Activated naive CD4-positive, alpha-beta T cell treated with anti-CD3 and anti-CD28 coated beads for 36 hours (primary cell): Measurements from ENCODE around the gene ARID5A. TPM values are rescaled to one million over a fixed set of nuclear protein-coding genes. Genes with fewer than 3 reads are reported as not detected.

Source experiments
- CTCF ChIA-PET: fragments of 350-600 bp; sonication (Branson Sonifier 250); formaldehyde crosslinking; loops from one replicate; lab custom pipeline; 2021; ENCODE audit warnings: antibody characterized with exemption; lab: Charles Lee
- DNase-seq: peaks from one replicate; pipeline ENCODE4 v3.0.0-alpha.2; 2020
- H3K27ac Mint-ChIP-seq: one replicate; pipeline ENCODE4 v1.8.0; 2021; ENCODE audit warnings: mild to moderate bottlenecking, mixed read lengths
- H3K27me3 Mint-ChIP-seq: one replicate; pipeline ENCODE4 v1.8.0; 2021; ENCODE audit warnings: low read depth, mixed read lengths
- H3K36me3 Mint-ChIP-seq: one replicate; pipeline ENCODE4 v1.8.0; 2021; ENCODE audit warnings: low read depth, mixed read lengths
- H3K4me1 Mint-ChIP-seq: one replicate; pipeline ENCODE4 v1.8.0; 2021; ENCODE audit warnings: low read depth, mixed read lengths
- H3K4me3 Mint-ChIP-seq: one replicate; pipeline ENCODE4 v1.8.0; 2021; ENCODE audit warnings: mild to moderate bottlenecking, moderate library complexity, mixed read lengths
- H3K9me3 Mint-ChIP-seq: one replicate; pipeline ENCODE4 v1.8.0; 2021; ENCODE audit warnings: mixed read lengths
- intact Hi-C: fragments of 100-400 bp; cut with micrococcal nuclease; formaldehyde crosslinking; loops from one replicate; pipeline ENCODE4 v1.15.1; 2023
- total RNA-seq, 2 experiments: library from RNA; stranded (reverse); gene quantifications; one replicate each; pipeline ENCODE4 v1.2.3, GENCODE V29; 2021

Gene ARID5A
- total RNA-seq, 2 experiments from 2014 or later: 349 to 351 TPM

- Mint-ChIP-seq H3K36me3 (no peaks in the 10 kb centered on the region), H3K4me1 (no peaks in the 10 kb centered on the region), H3K27ac (no peak overlapping the region), H3K4me3 (no peak overlapping the region), H3K9me3 (no peaks in the 10 kb centered on the region), H3K27me3 (no peaks in the 10 kb centered on the region)
- DNase-seq: no peak
- intact Hi-C loops: no loop called here
- CTCF ChIA-PET: no interaction called here
These were observed 39.4 kb downstream of the ARID5A start for GRCh38 chr2:96575785-96576456.

- Mint-ChIP-seq H3K27ac (no peak overlapping the region), H3K27me3 (no peaks in the 10 kb centered on the region), H3K4me1 (no peaks in the 10 kb centered on the region), H3K9me3 (no peaks in the 10 kb centered on the region), H3K4me3 (no peak overlapping the region), H3K36me3 (no peaks in the 10 kb centered on the region)
- DNase-seq: no peak
- CTCF ChIA-PET: no interaction called here
- intact Hi-C loops: no loop called here
These were observed 40.9 kb downstream of the ARID5A start for GRCh38 chr2:96577501-96577900.

GRCh38 chr2:96578731-96579130, 42.2 kb downstream of the ARID5A start:
- no peaks in the 10 kb centered on the region for H3K36me3 Mint-ChIP-seq
- no peaks in the 10 kb centered on the region for H3K4me1 Mint-ChIP-seq
- no peaks in the 10 kb centered on the region for H3K9me3 Mint-ChIP-seq
- CTCF ChIA-PET: interaction anchor here (0.5 kb wide), 1 partner anchor 256 kb away, joined by 3 read pairs; no protein-coding TSS in a partner anchor
- no peaks in the 10 kb centered on the region for H3K27me3 Mint-ChIP-seq
- H3K4me3 Mint-ChIP-seq: no peak overlapping the region
- intact Hi-C loops: no loop called here
- DNase-seq: no peak
- no peak overlapping the region for H3K27ac Mint-ChIP-seq

GRCh38 chr2:96579422-96579821, 42.9 kb downstream of the ARID5A start:
- CTCF ChIA-PET: interaction anchor here (1.2 kb wide), 2 partner anchors 25 to 172 kb away, joined by 3 to 4 read pairs; no protein-coding TSS in a partner anchor
- no peaks in the 10 kb centered on the region for H3K9me3 Mint-ChIP-seq
- H3K4me1 Mint-ChIP-seq: no peaks in the 10 kb centered on the region
- intact Hi-C loops: no loop called here
- no peaks in the 10 kb centered on the region for H3K36me3 Mint-ChIP-seq
- no peak overlapping the region for H3K27ac Mint-ChIP-seq
- DNase-seq: no peak
- no peaks in the 10 kb centered on the region for H3K27me3 Mint-ChIP-seq
- no peak overlapping the region for H3K4me3 Mint-ChIP-seq

GRCh38 chr2:96580771-96581170, 44.2 kb downstream of the ARID5A start:
- DNase-seq: peak; percentile 51
- intact Hi-C loops: loop anchor here (1.0 kb wide), 1 partner anchor 72 kb away; no protein-coding TSS in a partner anchor
- H3K36me3 Mint-ChIP-seq: no peaks in the 10 kb centered on the region
- H3K4me1 Mint-ChIP-seq: no peaks in the 10 kb centered on the region
- CTCF ChIA-PET: no interaction called here
- H3K27ac Mint-ChIP-seq: no peak overlapping the region
- H3K27me3 Mint-ChIP-seq: no peaks in the 10 kb centered on the region
- H3K9me3 Mint-ChIP-seq: no peaks in the 10 kb centered on the region
- H3K4me3 Mint-ChIP-seq: no peak overlapping the region

GRCh38 chr2:96584017-96584416, 47.5 kb downstream of the ARID5A start:
- CTCF ChIA-PET: interaction anchor here (1.1 kb wide), 1 partner anchor 179 kb away, joined by 3 read pairs; no protein-coding TSS in a partner anchor
- Mint-ChIP-seq H3K36me3 (no peaks in the 10 kb centered on the region), H3K9me3 (no peaks in the 10 kb centered on the region), H3K4me1 (peaks cover 5% of the 10 kb centered on the region), H3K4me3 (no peak overlapping the region), H3K27ac (no peak overlapping the region), H3K27me3 (no peaks in the 10 kb centered on the region)
- DNase-seq: no peak
- intact Hi-C loops: no loop called here

GRCh38 chr2:96587843-96588242, 51.3 kb downstream of the ARID5A start:
- Mint-ChIP-seq H3K27ac (no peak overlapping the region), H3K9me3 (no peaks in the 10 kb centered on the region), H3K27me3 (no peaks in the 10 kb centered on the region), H3K36me3 (peaks cover 6% of the 10 kb centered on the region), H3K4me3 (no peak overlapping the region), H3K4me1 (peaks cover 5% of the 10 kb centered on the region)
- no peak for DNase-seq
- CTCF ChIA-PET: no interaction called here
- intact Hi-C loops: no loop called here

GRCh38 chr2:96591054-96591453, 54.5 kb downstream of the ARID5A start:
- no peaks in the 10 kb centered on the region for H3K9me3 Mint-ChIP-seq
- H3K27ac Mint-ChIP-seq: no peak overlapping the region
- H3K36me3 Mint-ChIP-seq: peaks cover 31% of the 10 kb centered on the region
- H3K27me3 Mint-ChIP-seq: no peaks in the 10 kb centered on the region
- CTCF ChIA-PET: no interaction called here
- no peak overlapping the region for H3K4me3 Mint-ChIP-seq
- H3K4me1 Mint-ChIP-seq: peaks cover 32% of the 10 kb centered on the region
- DNase-seq: no peak
- intact Hi-C loops: no loop called here

- intact Hi-C loops: no loop called here
- H3K4me1 Mint-ChIP-seq: peaks cover 32% of the 10 kb centered on the region
- no peak for DNase-seq
- H3K9me3 Mint-ChIP-seq: no peaks in the 10 kb centered on the region
- no peak overlapping the region for H3K4me3 Mint-ChIP-seq
- no peaks in the 10 kb centered on the region for H3K27me3 Mint-ChIP-seq
- CTCF ChIA-PET: no interaction called here
- no peak overlapping the region for H3K27ac Mint-ChIP-seq
- peaks cover 31% of the 10 kb centered on the region for H3K36me3 Mint-ChIP-seq
These were observed 54.9 kb downstream of the ARID5A start for GRCh38 chr2:96591494-96591893.

- no peak for DNase-seq
- H3K36me3 Mint-ChIP-seq: peaks cover 40% of the 10 kb centered on the region
- H3K27me3 Mint-ChIP-seq: no peaks in the 10 kb centered on the region
- intact Hi-C loops: no loop called here
- peak overlapping the region; percentile 67 for H3K27ac Mint-ChIP-seq
- peaks cover 27% of the 10 kb centered on the region for H3K4me1 Mint-ChIP-seq
- H3K9me3 Mint-ChIP-seq: no peaks in the 10 kb centered on the region
- CTCF ChIA-PET: interaction anchor here (0.6 to 2.0 kb wide), 4 partner anchors 9 to 122 kb away, joined by 3 to 9 read pairs (median 3); no protein-coding TSS in a partner anchor
- H3K4me3 Mint-ChIP-seq: no peak overlapping the region
These were observed 57.7 kb downstream of the ARID5A start for GRCh38 chr2:96594282-96594681.

- H3K27me3 Mint-ChIP-seq: no peaks in the 10 kb centered on the region
- H3K4me1 Mint-ChIP-seq: peaks cover 27% of the 10 kb centered on the region
- CTCF ChIA-PET: interaction anchor here (1.6 to 2.0 kb wide), 2 partner anchors 12 to 40 kb away, joined by 3 to 9 read pairs; no protein-coding TSS in a partner anchor
- H3K36me3 Mint-ChIP-seq: peaks cover 37% of the 10 kb centered on the region
- no peak overlapping the region for H3K4me3 Mint-ChIP-seq
- intact Hi-C loops: no loop called here
- peak overlapping the region; percentile 67 for H3K27ac Mint-ChIP-seq
- no peaks in the 10 kb centered on the region for H3K9me3 Mint-ChIP-seq
- DNase-seq: no peak
These were observed 58.2 kb downstream of the ARID5A start for GRCh38 chr2:96594691-96595152.

GRCh38 chr2:96596596-96596995, 60.0 kb downstream of the ARID5A start:
- no peak overlapping the region for H3K4me3 Mint-ChIP-seq
- H3K4me1 Mint-ChIP-seq: peaks cover 31% of the 10 kb centered on the region
- H3K27ac Mint-ChIP-seq: no peak overlapping the region
- intact Hi-C loops: no loop called here
- H3K9me3 Mint-ChIP-seq: no peaks in the 10 kb centered on the region
- peaks cover 48% of the 10 kb centered on the region for H3K36me3 Mint-ChIP-seq
- no peak for DNase-seq
- CTCF ChIA-PET: interaction anchor here (0.7 to 1.8 kb wide), 2 partner anchors 42 to 160 kb away, joined by 3 to 4 read pairs; no protein-coding TSS in a partner anchor
- no peaks in the 10 kb centered on the region for H3K27me3 Mint-ChIP-seq

GRCh38 chr2:96599941-96600340, 63.4 kb downstream of the ARID5A start:
- intact Hi-C loops: loop anchor here (5.0 kb wide), 2 partner anchors 162 to 202 kb away; partner anchors contain the start of gene CNNM4
- H3K4me3 Mint-ChIP-seq: no peak overlapping the region
- H3K4me1 Mint-ChIP-seq: peaks cover 16% of the 10 kb centered on the region
- DNase-seq: no peak
- H3K36me3 Mint-ChIP-seq: peaks cover 36% of the 10 kb centered on the region
- no peaks in the 10 kb centered on the region for H3K27me3 Mint-ChIP-seq
- H3K9me3 Mint-ChIP-seq: no peaks in the 10 kb centered on the region
- H3K27ac Mint-ChIP-seq: no peak overlapping the region
- CTCF ChIA-PET: interaction anchor here (0.8 to 1.1 kb wide), 2 partner anchors 160 to 161 kb away, joined by 3 read pairs; partner anchors contain the start of gene CNNM4
